Heart right ventricle (tissue), 16 donors: Measurements from ENCODE around the gene DUSP2. TPM values are rescaled to one million over a fixed set of nuclear protein-coding genes. Genes with fewer than 3 reads are reported as not detected.

Experiments
- ATAC-seq, 8 donors: fragments of 200-7000 bp; cut with Tn5 transposase; one replicate each; pipeline ENCODE4 v1.9.1; 2020; ENCODE audit warnings: mild to moderate bottlenecking in 8 of 8, moderate library complexity in 8 of 8, moderate number of reproducible peaks in 1 of 8
- DNase-seq, 2 donors: peaks; one replicate each; pipeline ENCODE4 v3.0.0-alpha.2; 2020
- H3K27ac ChIP-seq, 10 donors: fragments of 200-600 bp; sonication (generic) in 2 of 10; one replicate each; pipeline versions ENCODE4 v1.5.0 to v1.8.0; 2020 to 2022; ENCODE audit warnings: mild to moderate bottlenecking in 3 of 10
- H3K27me3 ChIP-seq, 7 donors: fragments of 200-600 bp; one replicate each; pipeline ENCODE4 v1.8.0; 2021 to 2022; ENCODE audit warnings: mild to moderate bottlenecking in 2 of 7
- H3K36me3 ChIP-seq, 9 donors: fragments of 200-600 bp; sonication (generic) in 1 of 9; one replicate each; pipeline versions ENCODE4 v1.5.0 to v1.8.0; 2020 to 2022; ENCODE audit warnings: mild to moderate bottlenecking in 2 of 9
- H3K4me1 ChIP-seq, 9 donors: fragments of 200-600 bp; sonication (generic) in 1 of 9; one replicate each; pipeline versions ENCODE4 v1.5.0 to v1.8.0; 2020 to 2022; ENCODE audit warnings: mild to moderate bottlenecking in 4 of 9
- H3K4me3 ChIP-seq, 10 donors: fragments of 200-600 bp; sonication (generic) in 2 of 10; one replicate each; pipeline versions ENCODE4 v1.5.0 to v1.8.0; 2020 to 2022; ENCODE audit warnings: mild to moderate bottlenecking in 7 of 10, moderate library complexity in 2 of 10
- H3K9me3 ChIP-seq, 11 donors: fragments of 200-600 bp in 10 of 11; sonication (generic) in 2 of 11; one replicate each; pipeline versions ENCODE4 v1.5.0 to v1.8.0; 2013 to 2022; ENCODE audit warnings: mild to moderate bottlenecking in 2 of 11, control low read depth in 1 of 11, moderate library complexity in 1 of 11
- WGBS, 2 donors: extraction: QIAGEN DNeasy Blood & Tissue Kit; methylation state at CpG; one replicate each; pipeline ENCODE4 v1.1.7; 2013; ENCODE audit warnings: inconsistent platforms in 1 of 2; 5-methylcytosine and 5-hydroxymethylcytosine counted together
- intact Hi-C, 10 donors: fragments of 100-400 bp; cut with DNase I; formaldehyde crosslinking; loops; one replicate each; pipeline versions ENCODE4 v1.11.1 to v1.14.2; 2022
- polyA plus RNA-seq, 2 donors: library from polyadenylated mRNA; stranded (reverse); fragments of 200-250 nt; gene quantifications; one replicate each; pipeline ENCODE4 v1.2.3, GENCODE V29; 2013
- total RNA-seq, 10 donors: library from RNA; stranded (reverse); fragmentation: NEBNext Ultra II Directional in 3 of 10; extraction: Animal tissue kit (Norgen Biotek cat#: 25700) in 3 of 10; gene quantifications; one replicate each; pipeline versions ENCODE4 v1.2.1 to v1.2.4, GENCODE V29; 2021 to 2023
- TF ChIP-seq, protein P1 (sequence below), 9 donors: fragments of 200-600 bp; sonication (generic) in 2 of 9; IDR thresholded peaks; one replicate each; pipeline versions ENCODE4 v1.5.0 to v1.8.0; 2021 to 2022; ENCODE audit warnings: antibody characterized with exemption in 9 of 9, mild to moderate bottlenecking in 5 of 9, moderate library complexity in 1 of 9
- donor health status: Arrhythmogenic right ventricular cardiomyopathy.
- donor health status: ischemic (EF 13 %, LVEDD 7.1; RV severe dilation, severe dysfunction).
- donor health status: healthy with polysubstance abuse.
- donor health status: DM: no; HTN: yes; CAD: no.
- donor health status: DM: no; HTN: no; CAD: no.
- donor health status: ischemic (EF 25% LVEDD 6.9; RV normal size, moderate dysfunction).
- donor health status: ischemic (EF 25% LVEDD 5.7; RV mildly dilated, moderate dysfunction).
- donor health status: healthy.
- donor health status: DM: yes; HTN: yes; CAD: no.
- donor health status: Ischemic cardiomyopathy.
- donor health status: ischemic (EF 35%, LVEDD 5.7; RV mildly dilated, moderate dysfunction).
- donor health status: nonischemic (EF 11% LVEDD 7.7; RV severe dilation, severe dysfunction).
- donor health status: DM: yes; HTN: yes; CAD: no.
- donor health status: PGD.
- donor health status: ischemic (EF 29% LVEDD 5.4; RV normal size, mild dysfunction).
- donor health status: nonischemic (EF 23%, LVEDD 6.1; RV moderate dilation, normal function).

DUSP2 gene
- total and polyA plus RNA-seq, 12 donors, result 0.61 to 29.1 (median 2.7) TPM

DNA sequence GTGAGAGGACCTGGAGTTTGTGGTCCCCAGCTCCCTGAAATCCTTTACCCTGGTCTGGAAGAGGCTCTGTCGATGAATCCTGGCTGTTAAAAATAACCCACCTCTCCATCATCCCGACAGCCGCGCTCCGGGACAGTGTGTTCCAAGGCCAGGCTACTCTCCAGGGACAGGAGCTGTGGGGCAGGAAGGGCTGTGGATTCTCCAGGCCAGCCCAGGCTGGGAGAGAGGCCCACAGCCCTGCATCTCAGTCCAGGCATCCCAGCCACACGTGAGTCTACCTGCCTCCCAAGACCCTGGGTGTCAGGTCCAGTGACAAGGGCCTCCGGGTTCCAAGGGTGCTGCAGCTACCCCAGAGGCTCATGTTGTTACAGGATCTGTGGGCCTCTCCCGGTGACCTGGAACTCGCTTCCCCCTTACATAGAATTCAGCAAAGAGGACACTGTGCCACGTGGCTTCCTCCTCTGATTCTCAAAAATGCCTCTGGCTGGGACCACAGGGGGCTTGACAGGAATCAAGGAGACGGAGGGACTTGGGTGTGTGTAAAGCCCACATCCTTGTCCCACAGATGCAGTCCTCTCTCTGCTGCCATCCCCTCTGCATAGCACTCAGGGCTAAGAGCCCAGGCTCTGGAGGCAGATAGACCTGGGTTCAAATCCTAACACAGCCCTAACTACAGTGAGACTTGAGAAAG lies 46.2 kb downstream of the DUSP2 start:
- DNase-seq (peak; percentile 71 to 78), ATAC-seq (peak; percentile 72 to 98 (median 89))
- Histone ChIP-seq H3K27me3 (no peaks in the 10 kb centered on the region), H3K9me3 (no peaks in the 10 kb centered on the region), H3K4me3 (no peak overlapping the region), H3K36me3 (no peaks in the 10 kb centered on the region), H3K4me1 (peaks cover 15 to 64% (median 41%) of the 10 kb centered on the region in 9 donors), H3K27ac (peak overlapping the region; percentile 60 to 91 (median 78))
- intact Hi-C loops, result no loop called here
- 36 to 39% methylated on average over 11 of the region's 11 CpGs for WGBS, 2 donors
- TF ChIP-seq, protein P1, sequence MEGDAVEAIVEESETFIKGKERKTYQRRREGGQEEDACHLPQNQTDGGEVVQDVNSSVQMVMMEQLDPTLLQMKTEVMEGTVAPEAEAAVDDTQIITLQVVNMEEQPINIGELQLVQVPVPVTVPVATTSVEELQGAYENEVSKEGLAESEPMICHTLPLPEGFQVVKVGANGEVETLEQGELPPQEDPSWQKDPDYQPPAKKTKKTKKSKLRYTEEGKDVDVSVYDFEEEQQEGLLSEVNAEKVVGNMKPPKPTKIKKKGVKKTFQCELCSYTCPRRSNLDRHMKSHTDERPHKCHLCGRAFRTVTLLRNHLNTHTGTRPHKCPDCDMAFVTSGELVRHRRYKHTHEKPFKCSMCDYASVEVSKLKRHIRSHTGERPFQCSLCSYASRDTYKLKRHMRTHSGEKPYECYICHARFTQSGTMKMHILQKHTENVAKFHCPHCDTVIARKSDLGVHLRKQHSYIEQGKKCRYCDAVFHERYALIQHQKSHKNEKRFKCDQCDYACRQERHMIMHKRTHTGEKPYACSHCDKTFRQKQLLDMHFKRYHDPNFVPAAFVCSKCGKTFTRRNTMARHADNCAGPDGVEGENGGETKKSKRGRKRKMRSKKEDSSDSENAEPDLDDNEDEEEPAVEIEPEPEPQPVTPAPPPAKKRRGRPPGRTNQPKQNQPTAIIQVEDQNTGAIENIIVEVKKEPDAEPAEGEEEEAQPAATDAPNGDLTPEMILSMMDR (IDR thresholded peaks at IDR 0.05), result no peak

GRCh38 chr2:96097951-96098823 lies 47.1 kb downstream of the DUSP2 start:
- 82% methylated on average over 7 of the region's 7 CpGs for WGBS, 2 donors

GRCh38 chr2:96097441-96097840 lies 47.8 kb downstream of the DUSP2 start:
- Histone ChIP-seq H3K4me3 (no peak overlapping the region), H3K27ac (no peak overlapping the region), H3K9me3 (no peaks in the 10 kb centered on the region), H3K4me1 (peaks cover 14 to 51% (median 31%) of the 10 kb centered on the region in 9 donors), H3K27me3 (no peaks in the 10 kb centered on the region), H3K36me3 (no peaks in the 10 kb centered on the region)
- TF ChIP-seq, protein P1 (IDR thresholded peaks at IDR 0.05), result no peak
- DNase-seq, result no peak
- intact Hi-C loops, result no loop called here
- 95% methylated on average over 5 of the region's 5 CpGs for WGBS, 2 donors
- no peak for ATAC-seq

More at GRCh38 chr2:96097951-96098823, 47.1 kb downstream of the DUSP2 start:
- Histone ChIP-seq H3K4me3 (no peak overlapping the region), H3K27me3 (no peaks in the 10 kb centered on the region), H3K4me1 (peaks cover 14 to 57% (median 35%) of the 10 kb centered on the region in 9 donors), H3K36me3 (no peaks in the 10 kb centered on the region), H3K9me3 (no peaks in the 10 kb centered on the region), H3K27ac (peak overlapping the region; percentile 60 to 91 (median 78))
- intact Hi-C loops, result no loop called here
- TF ChIP-seq, protein P1 (IDR thresholded peaks at IDR 0.05), result peak in 1 of 9 donors; percentile 27
- ATAC-seq (peak in 4 of 8 donors; percentile 7 to 44 (median 20)), DNase-seq (peak in 1 of 2 donors; percentile 1)

DNA sequence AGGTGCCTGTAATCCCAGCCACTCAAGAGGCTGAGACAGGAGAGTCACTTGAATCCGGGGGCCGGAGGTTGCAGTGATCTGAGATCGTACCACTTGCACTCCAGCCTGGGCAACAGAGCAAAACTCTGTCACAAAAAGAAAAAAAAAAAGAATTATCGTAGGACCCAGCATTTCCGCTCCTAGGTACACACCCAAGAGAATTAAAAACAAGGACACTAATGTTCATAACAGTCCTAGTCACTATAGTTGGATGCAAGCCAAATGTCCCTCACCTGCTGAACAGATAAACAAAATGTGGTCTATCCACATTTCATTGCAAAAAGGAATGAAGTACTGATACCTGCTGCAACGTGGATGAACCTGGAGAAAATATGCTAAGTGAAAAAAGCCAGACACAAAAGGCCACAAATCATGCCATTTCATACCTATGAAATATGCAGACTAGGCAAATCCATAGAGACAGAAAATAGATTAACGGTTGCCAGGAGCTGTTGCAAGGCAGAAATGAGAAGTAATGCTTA lies 50.1 kb downstream of the DUSP2 start:
- intact Hi-C loops, result no loop called here
- ATAC-seq (no peak), DNase-seq (no peak)
- H3K4me1 ChIP-seq, result peaks cover 11 to 55% (median 37%) of the 10 kb centered on the region in 9 donors
- H3K4me3 ChIP-seq, result no peak overlapping the region
- H3K9me3 ChIP-seq, result no peaks in the 10 kb centered on the region
- no peaks in the 10 kb centered on the region for H3K27me3 ChIP-seq
- H3K36me3 ChIP-seq, result no peaks in the 10 kb centered on the region
- TF ChIP-seq, protein P1 (IDR thresholded peaks at IDR 0.05), result no peak
- 63 to 85% methylated on average over 7 of the region's 7 CpGs for WGBS, 2 donors
- H3K27ac ChIP-seq, result no peak overlapping the region
